Ascending aorta (tissue), 2 donors: Measurements from ENCODE around the gene AQR. TPM values are rescaled to one million over a fixed set of nuclear protein-coding genes. Genes with fewer than 3 reads are reported as not detected.

ENCODE experiments used
- DNase-seq, 2 donors: peaks; one replicate each; pipeline ENCODE4 v3.0.0-alpha.2; 2019; ENCODE audit warnings: low spot score in 2 of 2
- H3K27ac ChIP-seq, 2 donors: fragments of 200-600 bp; sonication (generic); one replicate each; pipeline ENCODE4 v1.5.1; 2016 to 2017; ENCODE audit warnings: mild to moderate bottlenecking in 1 of 2
- H3K27me3 ChIP-seq: fragments of 200-600 bp; sonication (generic); one replicate; pipeline ENCODE4 v1.5.1; 2017
- H3K36me3 ChIP-seq, 2 donors: fragments of 200-600 bp; sonication (generic); one replicate each; pipeline ENCODE4 v1.5.1; 2016
- H3K4me1 ChIP-seq, 2 donors: fragments of 200-600 bp; sonication (generic); one replicate each; pipeline ENCODE4 v1.5.1; 2016 to 2017; ENCODE audit warnings: mild to moderate bottlenecking in 1 of 2
- H3K4me3 ChIP-seq, 2 donors: fragments of 200-600 bp; sonication (generic); one replicate each; pipeline ENCODE4 v1.5.1; 2016 to 2017; ENCODE audit warnings: mild to moderate bottlenecking in 1 of 2
- H3K9me3 ChIP-seq, 2 donors: fragments of 200-600 bp; sonication (generic); one replicate each; pipeline ENCODE4 v1.5.1; 2016
- CTCF ChIP-seq, 3 experiments: fragments of 200-600 bp in 2 of 3; fragments of 450-650 bp in 1 of 3; sonication (generic) in 2 of 3; IDR thresholded peaks; one replicate each; pipeline ENCODE4 v1.5.1; 2016 to 2019; ENCODE audit warnings: antibody characterized with exemption in 3 of 3, mild to moderate bottlenecking in 1 of 3, moderate library complexity in 1 of 3
- intact Hi-C: fragments of 100-400 bp; cut with DNase I; formaldehyde crosslinking; loops from one replicate; pipeline ENCODE4 v1.15.1; 2023
- total RNA-seq: library from RNA; depleted of rRNA; stranded (reverse); fragments of >200 nt; gene quantifications from one replicate; pipeline ENCODE4 v1.1.0, GENCODE V29; 2016

The AQR gene
- total RNA-seq, 1 donor from 2014 or later, result 17.5 TPM

- Histone ChIP-seq H3K27ac (no peak overlapping the region), H3K9me3 (no peaks in the 10 kb centered on the region), H3K27me3 (no peaks in the 10 kb centered on the region), H3K36me3 (no peaks in the 10 kb centered on the region), H3K4me3 (no peak overlapping the region), H3K4me1 (peaks cover 7 to 18% of the 10 kb centered on the region in 2 donors)
- no peak for TF ChIP-seq CTCF (IDR thresholded peaks at IDR 0.05)
- DNase-seq, result no peak
- intact Hi-C loops, result loop anchor here (5.0 kb wide), 1 partner anchor 128 kb away; no protein-coding TSS in a partner anchor
Measured at GRCh38 chr15:34850121-34850520, 119.4 kb downstream of the AQR start.

GRCh38 chr15:34849364-34849959 lies 120.1 kb downstream of the AQR start:
- DNase-seq, result no peak
- no peak for TF ChIP-seq CTCF (IDR thresholded peaks at IDR 0.05)
- intact Hi-C loops, result no loop called here
- Histone ChIP-seq H3K9me3 (no peaks in the 10 kb centered on the region), H3K27me3 (no peaks in the 10 kb centered on the region), H3K4me1 (peaks cover 3 to 12% of the 10 kb centered on the region in 2 donors), H3K27ac (no peak overlapping the region), H3K4me3 (no peak overlapping the region), H3K36me3 (no peaks in the 10 kb centered on the region)

- Histone ChIP-seq H3K9me3 (no peaks in the 10 kb centered on the region), H3K4me1 (peaks cover 0 to 1% of the 10 kb centered on the region in 2 donors), H3K36me3 (no peaks in the 10 kb centered on the region), H3K4me3 (no peak overlapping the region), H3K27me3 (no peaks in the 10 kb centered on the region), H3K27ac (no peak overlapping the region)
- intact Hi-C loops, result no loop called here
- no peak for TF ChIP-seq CTCF (IDR thresholded peaks at IDR 0.05)
- no peak for DNase-seq
Measured at GRCh38 chr15:34847598-34847997, 121.9 kb downstream of the AQR start.

- Histone ChIP-seq H3K4me1 (peaks cover 4 to 17% of the 10 kb centered on the region in 2 donors), H3K27ac (peak overlapping the region; percentile 65 to 68), H3K27me3 (no peaks in the 10 kb centered on the region), H3K36me3 (no peaks in the 10 kb centered on the region), H3K4me3 (no peak overlapping the region), H3K9me3 (no peaks in the 10 kb centered on the region)
- peak in 1 of 2 donors; percentile 80 for DNase-seq
- intact Hi-C loops, result loop anchor here (1.0 kb wide), 2 partner anchors 14 to 46 kb away; partner anchors contain the start of gene ACTC1
- TF ChIP-seq CTCF (IDR thresholded peaks at IDR 0.05), result no peak
Measured at GRCh38 chr15:34841262-34841725, 128.2 kb downstream of the AQR start.

- no peaks in the 10 kb centered on the region for H3K27me3 ChIP-seq
- peaks cover 4 to 17% of the 10 kb centered on the region in 2 donors for H3K4me1 ChIP-seq
- H3K9me3 ChIP-seq, result no peaks in the 10 kb centered on the region
- H3K4me3 ChIP-seq, result no peak overlapping the region
- H3K36me3 ChIP-seq, result no peaks in the 10 kb centered on the region
- intact Hi-C loops, result no loop called here
- no peak for DNase-seq
- no peak for TF ChIP-seq CTCF (IDR thresholded peaks at IDR 0.05)
- peak overlapping the region in 1 of 2 donors; percentile 57 for H3K27ac ChIP-seq
Measured at GRCh38 chr15:34838282-34838681, 131.3 kb downstream of the AQR start.
